ENCODE measurements around the gene TPST1.
"Not testable (repeated sequence)": the region's sequence is repeated elsewhere in the genome, so short reads cannot be mapped to it uniquely, and the experiment has no call there.

Gene TPST1

DNA sequence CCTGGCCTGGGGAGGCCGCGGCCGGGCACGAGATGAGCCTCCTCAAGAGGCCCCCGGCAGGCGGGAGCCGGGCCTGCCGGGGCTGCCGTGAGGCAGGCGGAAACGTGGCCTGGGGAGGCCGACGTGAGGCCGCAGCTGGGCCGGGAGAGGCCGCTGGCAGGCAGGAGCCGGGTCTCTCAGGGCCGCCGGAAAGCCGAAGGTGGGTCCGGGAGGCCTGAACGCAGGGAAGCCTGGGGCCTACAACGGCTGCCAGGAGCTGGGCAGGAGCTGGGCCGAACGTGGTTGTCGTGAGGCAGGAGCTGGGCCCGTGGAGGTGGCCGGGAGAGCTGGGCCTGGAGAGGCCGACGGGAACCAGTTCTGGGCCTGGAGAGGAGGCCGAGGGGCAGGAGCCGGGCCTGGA is 171.9 kb downstream of the TPST1 start:
- DNase-seq (ENCODE audit: insufficient read length, low spot score): no peak
- FAIRE-seq: no peak
- TF ChIP-seq, protein P1, sequence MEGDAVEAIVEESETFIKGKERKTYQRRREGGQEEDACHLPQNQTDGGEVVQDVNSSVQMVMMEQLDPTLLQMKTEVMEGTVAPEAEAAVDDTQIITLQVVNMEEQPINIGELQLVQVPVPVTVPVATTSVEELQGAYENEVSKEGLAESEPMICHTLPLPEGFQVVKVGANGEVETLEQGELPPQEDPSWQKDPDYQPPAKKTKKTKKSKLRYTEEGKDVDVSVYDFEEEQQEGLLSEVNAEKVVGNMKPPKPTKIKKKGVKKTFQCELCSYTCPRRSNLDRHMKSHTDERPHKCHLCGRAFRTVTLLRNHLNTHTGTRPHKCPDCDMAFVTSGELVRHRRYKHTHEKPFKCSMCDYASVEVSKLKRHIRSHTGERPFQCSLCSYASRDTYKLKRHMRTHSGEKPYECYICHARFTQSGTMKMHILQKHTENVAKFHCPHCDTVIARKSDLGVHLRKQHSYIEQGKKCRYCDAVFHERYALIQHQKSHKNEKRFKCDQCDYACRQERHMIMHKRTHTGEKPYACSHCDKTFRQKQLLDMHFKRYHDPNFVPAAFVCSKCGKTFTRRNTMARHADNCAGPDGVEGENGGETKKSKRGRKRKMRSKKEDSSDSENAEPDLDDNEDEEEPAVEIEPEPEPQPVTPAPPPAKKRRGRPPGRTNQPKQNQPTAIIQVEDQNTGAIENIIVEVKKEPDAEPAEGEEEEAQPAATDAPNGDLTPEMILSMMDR (IDR thresholded peaks at IDR 0.05; ENCODE audit: insufficient read depth, missing control alignments): no peak

DNA sequence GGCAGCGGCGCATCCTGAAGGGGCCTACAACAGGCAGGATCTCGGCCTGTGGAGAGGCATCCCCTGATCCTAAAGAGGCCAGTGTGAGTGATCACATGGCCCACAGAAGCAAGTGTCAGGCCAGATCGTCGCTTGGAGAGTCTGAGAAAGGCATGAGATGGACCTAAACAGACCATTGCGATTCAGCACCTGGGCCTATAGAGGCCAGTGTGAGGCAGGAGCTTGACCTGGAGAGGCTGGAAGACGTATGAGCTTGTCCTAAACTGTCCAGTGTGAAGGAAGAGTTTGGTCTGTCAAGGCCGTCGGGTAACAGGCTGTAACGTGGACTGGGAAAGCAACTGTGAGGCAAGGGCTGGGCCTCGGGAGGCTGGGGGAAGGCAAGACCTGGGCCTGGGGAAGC is 172.6 kb downstream of the TPST1 start:
- no peak for DNase-seq (ENCODE audit: insufficient read length, low spot score)
- TF ChIP-seq, protein P1 (IDR thresholded peaks at IDR 0.05; ENCODE audit: insufficient read depth, missing control alignments): no peak
- FAIRE-seq: no peak

DNA sequence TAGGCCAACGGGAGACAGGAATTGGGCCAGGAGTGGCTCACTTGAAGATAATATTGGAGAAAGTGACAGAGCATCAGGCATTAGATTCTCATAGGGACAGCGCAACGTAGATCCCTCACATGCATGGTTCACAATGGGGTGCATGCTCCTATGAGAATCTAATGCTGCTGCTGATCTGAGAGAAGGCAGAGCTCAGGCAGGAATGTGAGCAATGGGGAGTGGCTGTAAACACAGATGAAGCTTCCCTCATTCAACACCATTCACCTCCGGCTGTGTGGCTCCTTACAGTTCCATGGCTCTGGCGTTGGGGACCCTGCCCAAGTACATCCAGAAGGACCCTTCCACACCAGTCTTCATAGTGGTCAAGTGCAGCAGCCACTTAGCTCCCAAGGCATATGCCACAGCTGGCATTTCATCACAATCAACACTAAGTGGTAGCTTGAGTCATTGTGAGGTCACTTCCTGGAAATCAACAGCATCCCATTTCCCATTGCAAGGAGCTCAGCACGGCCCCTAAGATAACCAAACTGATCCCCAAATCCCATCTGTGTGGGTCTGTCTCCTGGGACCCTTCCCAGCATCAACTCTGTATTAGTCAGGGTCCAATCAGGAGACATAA is 174.5 kb downstream of the TPST1 start:
- TF ChIP-seq, protein P1 (IDR thresholded peaks at IDR 0.05; ENCODE audit: insufficient read depth, missing control alignments): no peak
- FAIRE-seq (no peak), DNase-seq (ENCODE audit: insufficient read length, low spot score) (no peak)

DNA sequence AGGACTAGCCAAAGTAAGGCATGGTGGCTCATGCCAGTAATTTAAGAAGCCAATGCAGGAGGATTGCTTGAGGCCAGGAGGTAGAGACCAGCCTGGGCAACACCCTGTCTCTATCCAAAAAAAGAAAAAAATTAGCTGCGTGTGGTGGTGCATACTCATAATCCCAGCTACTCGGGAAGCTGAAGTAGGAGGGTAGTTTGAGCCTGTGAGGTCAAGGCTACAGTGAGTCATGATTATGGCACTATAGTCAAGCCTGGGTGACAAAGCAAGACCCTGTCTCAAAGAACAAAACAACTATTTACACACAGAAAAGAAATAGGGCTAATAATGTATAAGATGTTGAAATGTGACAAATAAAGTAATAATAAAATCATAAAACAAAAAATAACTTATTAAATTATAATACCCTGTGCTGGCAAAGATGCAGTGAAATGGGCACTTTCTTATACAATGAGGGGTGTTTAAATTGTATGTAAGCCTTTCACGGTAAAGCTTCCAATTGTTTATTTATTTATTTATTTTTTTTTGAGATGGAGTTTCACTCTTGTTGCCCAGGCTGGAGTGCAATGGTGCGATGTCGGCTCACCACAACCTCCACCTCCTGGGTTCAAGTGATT is 175.2 kb downstream of the TPST1 start:
- no peak for DNase-seq (ENCODE audit: insufficient read length, low spot score)
- no peak for FAIRE-seq
- TF ChIP-seq, protein P1 (IDR thresholded peaks at IDR 0.05; ENCODE audit: insufficient read depth, missing control alignments): no peak

DNA sequence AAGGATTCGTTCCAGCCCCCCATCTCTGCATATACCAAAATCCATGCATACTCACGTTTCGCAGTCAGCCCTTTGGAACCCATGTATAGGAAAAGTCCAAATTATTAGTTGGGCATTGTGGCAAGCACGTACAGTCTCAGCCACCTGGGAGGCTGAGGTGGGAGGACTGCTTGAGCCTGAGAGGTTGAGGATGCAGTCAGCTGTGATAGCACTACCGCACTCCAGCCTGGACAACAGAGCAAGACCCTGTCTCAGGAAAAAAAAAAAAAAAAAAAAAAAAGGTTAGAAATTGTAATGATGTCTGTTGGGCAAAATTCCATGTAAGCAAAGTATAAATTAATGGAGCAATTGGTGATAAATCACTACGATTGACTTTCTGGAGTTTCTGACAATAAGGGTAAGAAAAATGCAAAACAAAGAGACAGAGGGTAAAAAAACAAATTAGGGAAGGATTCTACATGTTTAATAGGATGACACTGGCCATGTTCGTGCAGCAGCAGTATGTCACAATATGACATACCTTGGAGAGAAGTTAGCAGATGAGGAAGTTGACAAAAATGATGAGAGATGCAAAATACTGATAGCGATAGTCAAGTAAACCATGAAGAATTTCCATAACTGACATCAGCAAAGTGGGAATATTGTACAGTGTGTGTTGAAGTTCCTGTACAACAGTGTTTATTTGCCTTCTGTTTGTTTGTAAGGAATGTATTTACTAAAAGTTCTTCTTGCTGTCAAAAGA is 177.2 kb downstream of the TPST1 start:
- DNase-seq (ENCODE audit: insufficient read length, low spot score); FAIRE-seq: not testable (repeated sequence)

DNA sequence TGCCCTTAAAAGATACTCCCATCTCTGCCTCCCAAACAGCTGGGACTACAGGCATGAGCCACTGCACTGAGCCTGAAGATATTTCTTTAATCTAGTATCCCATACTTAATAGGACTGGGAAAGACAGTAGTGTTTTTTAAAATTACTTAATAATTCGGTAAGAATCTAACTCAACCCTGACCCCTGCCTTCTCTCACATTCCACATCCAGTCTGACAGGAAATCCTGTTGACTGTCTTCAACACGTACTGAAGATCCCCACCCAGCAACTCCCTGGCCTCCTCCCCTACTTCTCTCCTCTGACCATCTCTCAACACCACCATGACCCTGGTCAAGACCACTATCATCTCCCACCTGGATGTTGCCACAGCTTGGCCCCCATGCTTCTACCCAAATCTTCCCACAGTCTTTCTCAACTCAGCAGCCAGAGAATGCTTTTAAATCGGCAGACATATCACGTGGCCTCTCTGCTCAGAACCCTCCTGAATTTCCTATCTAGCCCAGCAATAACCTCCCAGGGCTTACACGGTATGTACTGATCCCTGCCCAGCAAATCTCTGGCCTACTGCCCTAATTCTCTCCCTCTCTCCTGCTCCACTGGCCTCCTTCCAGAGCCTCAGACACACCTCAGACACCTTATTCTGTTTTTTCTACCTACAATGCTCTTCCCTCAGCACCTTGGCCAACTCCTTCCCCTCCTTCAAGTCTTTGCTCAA is 180.2 kb downstream of the TPST1 start:
- DNase-seq (ENCODE audit: insufficient read length, low spot score); FAIRE-seq: not testable (repeated sequence)

DNA sequence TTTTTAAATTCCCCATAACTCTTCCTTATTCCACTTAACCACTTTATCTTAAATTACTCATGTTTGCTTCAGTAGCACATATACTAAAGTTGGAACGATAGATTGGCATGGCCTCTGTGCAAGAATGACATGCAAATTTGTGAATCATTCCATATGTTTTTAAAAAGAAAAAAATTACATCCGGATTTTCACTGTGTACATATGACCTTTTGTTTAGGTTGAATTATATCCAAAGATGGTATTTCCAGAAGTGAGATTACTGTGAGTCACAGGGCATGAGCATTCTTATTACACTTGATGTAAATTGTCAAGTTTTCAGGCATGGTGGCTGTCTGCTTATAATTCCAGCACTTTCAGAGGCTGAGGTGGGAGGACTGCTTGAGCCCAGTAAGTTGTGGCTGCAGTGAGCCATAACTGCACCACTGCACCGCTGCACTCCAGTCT is 190.0 kb downstream of the TPST1 start:
- FAIRE-seq; DNase-seq (ENCODE audit: insufficient read length, low spot score): not testable (repeated sequence)

DNA sequence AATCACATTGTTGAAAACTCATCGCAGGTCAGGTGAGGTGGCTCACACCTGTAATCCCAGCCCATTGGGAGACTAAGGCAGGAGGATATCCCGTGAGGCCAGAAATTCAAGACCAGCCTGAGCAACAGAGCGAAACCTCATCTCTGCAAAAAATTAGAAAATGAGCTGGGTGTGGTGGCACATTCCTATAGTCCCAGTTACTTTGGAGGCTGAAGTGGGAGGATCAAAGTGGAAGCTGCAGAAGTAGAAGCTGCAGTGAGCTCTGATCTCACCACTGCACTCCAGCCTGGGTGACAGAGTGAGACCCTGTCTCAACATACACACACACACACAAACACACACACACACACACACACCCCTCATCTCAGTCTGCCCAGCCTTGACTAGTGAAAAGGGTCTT is 190.9 kb downstream of the TPST1 start:
- DNase-seq (ENCODE audit: insufficient read length, low spot score); FAIRE-seq: not testable (repeated sequence)

DNA sequence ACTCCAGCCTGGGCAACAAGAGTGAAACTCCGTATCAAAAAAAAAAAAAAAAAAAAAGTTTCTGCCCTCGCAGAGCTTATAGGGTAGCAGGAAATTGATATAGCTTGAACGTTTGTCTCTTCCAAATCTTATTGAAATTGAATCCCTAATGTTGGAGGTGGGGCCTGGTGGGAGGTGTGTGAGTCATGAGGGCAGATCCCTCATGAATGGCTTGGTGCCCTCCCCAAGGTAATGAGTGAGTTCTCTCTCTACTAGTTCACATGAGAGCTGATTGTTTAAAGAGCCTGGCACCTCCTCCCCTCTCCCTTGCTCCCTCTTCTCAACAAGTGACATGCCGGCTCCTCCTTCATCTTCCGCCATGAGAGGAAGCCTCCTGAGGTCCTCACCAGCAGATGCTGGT is 193.7 kb downstream of the TPST1 start:
- not testable (repeated sequence) for DNase-seq (ENCODE audit: insufficient read length, low spot score); FAIRE-seq
